Loucy (cell line): Measurements from ENCODE around the gene NRIP1.

Experiments used
- H2AFZ ChIP-seq: fragments of 200-600 bp; sonication (generic); 2 replicates; pipeline ENCODE4 v1.6.0; 2016; ENCODE audit warnings: antibody characterized with exemption, mild to moderate bottlenecking, low read length, moderate library complexity
- H3F3A ChIP-seq: fragments of 200-600 bp; 2 replicates; pipeline ENCODE4 v1.6.0; 2016; ENCODE audit warnings: antibody characterized with exemption, low read depth, mild to moderate bottlenecking
- H3K27me3 ChIP-seq: fragments of 200-600 bp; sonication (generic); 2 replicates; pipeline ENCODE4 v1.6.1; 2014; ENCODE audit warnings: low read length, mild to moderate bottlenecking; ENCODE audit not compliant: insufficient read depth, poor library complexity, severe bottlenecking
- H3K36me3 ChIP-seq: fragments of 200-600 bp; sonication (generic); 2 replicates; pipeline ENCODE4 v1.6.1; 2016; ENCODE audit warnings: low read length; ENCODE audit not compliant: insufficient read depth
- H3K4me1 ChIP-seq: fragments of 200-600 bp; sonication (generic); 2 replicates; pipeline ENCODE4 v1.5.1; 2014; ENCODE audit warnings: low read length, mild to moderate bottlenecking; ENCODE audit not compliant: insufficient read depth, poor library complexity, severe bottlenecking
- H3K4me2 ChIP-seq: fragments of 200-600 bp; sonication (generic); 2 replicates; pipeline ENCODE4 v1.6.0; 2014; ENCODE audit warnings: antibody characterized with exemption, low read length, low read depth, mild to moderate bottlenecking; ENCODE audit not compliant: poor library complexity, severe bottlenecking
- H3K4me3 ChIP-seq: fragments of 200-600 bp; sonication (generic); 2 replicates; pipeline ENCODE4 v1.5.1; 2014; ENCODE audit warnings: low read length, mild to moderate bottlenecking, mixed read lengths; ENCODE audit not compliant: poor library complexity, severe bottlenecking
- H3K79me2 ChIP-seq: fragments of 200-600 bp; sonication (generic); 2 replicates; pipeline ENCODE4 v1.6.1; 2014; ENCODE audit warnings: low read length; ENCODE audit not compliant: insufficient read depth
- H3K9ac ChIP-seq: fragments of 200-600 bp; sonication (generic); 2 replicates; pipeline ENCODE4 v1.6.0; 2014; ENCODE audit warnings: mild to moderate bottlenecking, low read depth, low read length, moderate library complexity; ENCODE audit not compliant: poor library complexity, severe bottlenecking
- H3K9me2 ChIP-seq: fragments of 200-600 bp; sonication (generic); replicated peaks from 2 replicates; pipeline ENCODE4 v1.6.1; 2016; ENCODE audit warnings: low read depth, low read length, mixed read lengths
- H3K9me3 ChIP-seq: fragments of 200-600 bp; sonication (generic); 2 replicates; pipeline ENCODE4 v1.6.1; 2014; ENCODE audit warnings: mild to moderate bottlenecking, antibody characterized with exemption, low read length, low read depth; ENCODE audit not compliant: insufficient read depth
- H4K20me1 ChIP-seq: fragments of 200-600 bp; sonication (generic); 2 replicates; pipeline ENCODE4 v1.6.0; 2014; ENCODE audit warnings: antibody characterized with exemption, low read length, mild to moderate bottlenecking; ENCODE audit not compliant: insufficient read depth, poor library complexity, severe bottlenecking
- EZH2phosphoT487 ChIP-seq: fragments of 200-600 bp; IDR thresholded peaks from 2 replicates; pipeline ENCODE4 v1.6.1; 2018; ENCODE audit warnings: antibody characterized with exemption, mild to moderate bottlenecking, moderate library complexity, borderline replicate concordance
- TF ChIP-seq, protein P1 (sequence below): fragments of 200-600 bp; sonication (generic); conservative IDR thresholded peaks from 2 replicates; pipeline ENCODE4 v1.5.1; 2014; ENCODE audit warnings: mild to moderate bottlenecking, antibody characterized with exemption, low read length

NRIP1 gene

DNA sequence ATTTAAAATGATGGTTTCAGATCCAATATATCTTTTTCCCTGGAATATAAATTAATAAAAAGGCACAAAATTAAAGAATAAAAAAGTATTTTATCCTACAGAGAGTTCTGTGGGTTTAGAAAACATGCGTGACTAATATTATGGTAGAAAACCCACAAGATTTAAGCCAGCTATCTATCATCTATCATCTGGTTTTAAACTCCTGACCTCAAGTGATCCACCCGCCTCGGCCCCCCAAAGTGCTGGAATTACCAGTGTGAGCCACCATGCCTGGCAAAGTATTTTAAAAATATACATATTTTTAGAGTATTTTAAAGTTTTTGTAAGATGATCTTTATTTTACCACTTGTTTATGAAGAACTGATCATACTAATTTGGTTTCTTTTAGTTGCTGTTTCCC is 79.5 kb downstream of the NRIP1 start:
- H3K9me3 ChIP-seq, result no peaks in the 10 kb centered on the region
- no peak overlapping the region for H3K4me2 ChIP-seq
- no peaks in the 10 kb centered on the region for H3K9me2 ChIP-seq
- peaks cover 21% of the 10 kb centered on the region; the same call in 1 of the 2 replicates for H3K36me3 ChIP-seq
- H3K27me3 ChIP-seq, result no peaks in the 10 kb centered on the region
- TF ChIP-seq, protein P1, sequence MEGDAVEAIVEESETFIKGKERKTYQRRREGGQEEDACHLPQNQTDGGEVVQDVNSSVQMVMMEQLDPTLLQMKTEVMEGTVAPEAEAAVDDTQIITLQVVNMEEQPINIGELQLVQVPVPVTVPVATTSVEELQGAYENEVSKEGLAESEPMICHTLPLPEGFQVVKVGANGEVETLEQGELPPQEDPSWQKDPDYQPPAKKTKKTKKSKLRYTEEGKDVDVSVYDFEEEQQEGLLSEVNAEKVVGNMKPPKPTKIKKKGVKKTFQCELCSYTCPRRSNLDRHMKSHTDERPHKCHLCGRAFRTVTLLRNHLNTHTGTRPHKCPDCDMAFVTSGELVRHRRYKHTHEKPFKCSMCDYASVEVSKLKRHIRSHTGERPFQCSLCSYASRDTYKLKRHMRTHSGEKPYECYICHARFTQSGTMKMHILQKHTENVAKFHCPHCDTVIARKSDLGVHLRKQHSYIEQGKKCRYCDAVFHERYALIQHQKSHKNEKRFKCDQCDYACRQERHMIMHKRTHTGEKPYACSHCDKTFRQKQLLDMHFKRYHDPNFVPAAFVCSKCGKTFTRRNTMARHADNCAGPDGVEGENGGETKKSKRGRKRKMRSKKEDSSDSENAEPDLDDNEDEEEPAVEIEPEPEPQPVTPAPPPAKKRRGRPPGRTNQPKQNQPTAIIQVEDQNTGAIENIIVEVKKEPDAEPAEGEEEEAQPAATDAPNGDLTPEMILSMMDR, result no peak
- H3K9ac ChIP-seq, result no peak overlapping the region
- peaks cover 11% of the 10 kb centered on the region for H4K20me1 ChIP-seq
- no peak overlapping the region for H2AFZ ChIP-seq
- H3K4me3 ChIP-seq, result no peak overlapping the region
- peaks cover 36% of the 10 kb centered on the region; the same call in 1 of the 2 replicates for H3K79me2 ChIP-seq
- H3F3A ChIP-seq, result no peaks in the 10 kb centered on the region
- H3K4me1 ChIP-seq, result no peaks in the 10 kb centered on the region

DNA sequence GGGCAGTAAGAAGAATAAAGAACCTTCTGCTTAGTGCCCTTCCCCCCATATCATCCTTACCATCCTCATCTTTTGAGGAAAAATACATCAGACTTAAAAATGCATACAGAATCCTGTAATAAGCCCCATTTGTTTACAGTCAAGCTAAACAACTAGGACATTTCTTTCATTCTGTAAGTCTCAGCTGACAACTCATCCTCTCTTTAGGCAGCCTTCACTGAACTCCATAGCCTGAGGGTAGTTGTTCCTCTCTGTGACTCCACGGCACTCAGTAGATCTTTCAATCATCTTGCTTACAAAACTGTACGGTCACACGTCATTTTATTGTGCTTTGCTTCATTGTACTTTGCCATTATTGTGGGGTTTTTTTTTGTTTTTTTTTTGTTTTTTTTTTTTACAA is 82.5 kb downstream of the NRIP1 start:
- no peaks in the 10 kb centered on the region for H3K9me3 ChIP-seq
- peaks cover 6% of the 10 kb centered on the region for H3K4me1 ChIP-seq
- no peak overlapping the region for H3K4me2 ChIP-seq
- no peak overlapping the region for H2AFZ ChIP-seq
- peaks cover 11% of the 10 kb centered on the region; the same call in 1 of the 2 replicates for H3K36me3 ChIP-seq
- no peak for TF ChIP-seq EZH2phosphoT487
- TF ChIP-seq, protein P1, result no peak
- H3K4me3 ChIP-seq, result no peak overlapping the region
- no peaks in the 10 kb centered on the region for H3K27me3 ChIP-seq
- H3K79me2 ChIP-seq, result peaks cover 41% of the 10 kb centered on the region; the same call in 1 of the 2 replicates
- peaks cover 14% of the 10 kb centered on the region for H4K20me1 ChIP-seq
- no peak overlapping the region for H3K9ac ChIP-seq
- no peaks in the 10 kb centered on the region for H3F3A ChIP-seq
- H3K9me2 ChIP-seq, result no peaks in the 10 kb centered on the region

DNA sequence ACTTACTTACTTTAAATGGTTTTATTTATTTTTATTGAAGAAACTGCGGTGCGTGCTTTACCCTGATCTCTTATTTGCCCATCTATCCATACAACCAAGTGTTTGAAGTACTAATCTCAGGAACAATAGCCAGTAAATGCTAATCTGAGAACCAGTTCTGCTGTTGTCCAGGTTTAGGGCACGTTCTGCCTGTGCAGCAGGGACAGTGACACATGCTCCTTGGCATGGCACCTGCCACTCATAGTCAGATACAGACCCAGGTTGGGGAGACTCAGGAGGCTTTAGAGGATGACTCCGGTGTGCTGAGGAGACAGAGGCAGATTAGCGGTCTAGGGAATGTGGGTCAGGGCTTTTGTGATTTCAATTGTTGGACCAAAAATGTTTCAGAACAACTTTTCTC is 83.6 kb downstream of the NRIP1 start:
- no peak overlapping the region for H2AFZ ChIP-seq
- no peaks in the 10 kb centered on the region for H3K27me3 ChIP-seq
- H3K4me3 ChIP-seq, result no peak overlapping the region
- peaks cover 18% of the 10 kb centered on the region for H4K20me1 ChIP-seq
- no peaks in the 10 kb centered on the region for H3K9me2 ChIP-seq
- no peak overlapping the region for H3K9ac ChIP-seq
- no peak for TF ChIP-seq EZH2phosphoT487
- TF ChIP-seq, protein P1, result no peak
- H3K36me3 ChIP-seq, result peaks cover 9% of the 10 kb centered on the region; the same call in 1 of the 2 replicates
- H3K9me3 ChIP-seq, result no peaks in the 10 kb centered on the region
- H3F3A ChIP-seq, result no peaks in the 10 kb centered on the region
- no peak overlapping the region for H3K4me2 ChIP-seq
- peaks cover 6% of the 10 kb centered on the region for H3K4me1 ChIP-seq
- H3K79me2 ChIP-seq, result peaks cover 40% of the 10 kb centered on the region; the same call in 1 of the 2 replicates
